Peyer's patch (tissue), 4 donors: ENCODE measurements around the gene TCEANC.

Source experiments
- POLR2A ChIP-seq, 2 donors: fragments of 450-650 bp; IDR thresholded peaks; one replicate each; pipeline ENCODE4 v1.5.1; 2017; ENCODE audit warnings: antibody characterized with exemption in 2 of 2, mild to moderate bottlenecking in 2 of 2, moderate library complexity in 2 of 2
- TF ChIP-seq, protein P1 (sequence below), 6 experiments: fragments of 450-650 bp in 4 of 6; fragments of 200-600 bp in 2 of 6; sonication (generic) in 1 of 6; IDR thresholded peaks; one replicate each; pipeline ENCODE4 v1.5.1; 2017 to 2019; ENCODE audit warnings: antibody characterized with exemption in 6 of 6, mild to moderate bottlenecking in 3 of 6, moderate library complexity in 1 of 6

GRCh38 chrX:13651150-13651549 lies 1.8 kb upstream of the TCEANC start:
- TF ChIP-seq, protein P1, sequence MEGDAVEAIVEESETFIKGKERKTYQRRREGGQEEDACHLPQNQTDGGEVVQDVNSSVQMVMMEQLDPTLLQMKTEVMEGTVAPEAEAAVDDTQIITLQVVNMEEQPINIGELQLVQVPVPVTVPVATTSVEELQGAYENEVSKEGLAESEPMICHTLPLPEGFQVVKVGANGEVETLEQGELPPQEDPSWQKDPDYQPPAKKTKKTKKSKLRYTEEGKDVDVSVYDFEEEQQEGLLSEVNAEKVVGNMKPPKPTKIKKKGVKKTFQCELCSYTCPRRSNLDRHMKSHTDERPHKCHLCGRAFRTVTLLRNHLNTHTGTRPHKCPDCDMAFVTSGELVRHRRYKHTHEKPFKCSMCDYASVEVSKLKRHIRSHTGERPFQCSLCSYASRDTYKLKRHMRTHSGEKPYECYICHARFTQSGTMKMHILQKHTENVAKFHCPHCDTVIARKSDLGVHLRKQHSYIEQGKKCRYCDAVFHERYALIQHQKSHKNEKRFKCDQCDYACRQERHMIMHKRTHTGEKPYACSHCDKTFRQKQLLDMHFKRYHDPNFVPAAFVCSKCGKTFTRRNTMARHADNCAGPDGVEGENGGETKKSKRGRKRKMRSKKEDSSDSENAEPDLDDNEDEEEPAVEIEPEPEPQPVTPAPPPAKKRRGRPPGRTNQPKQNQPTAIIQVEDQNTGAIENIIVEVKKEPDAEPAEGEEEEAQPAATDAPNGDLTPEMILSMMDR (IDR thresholded peaks at IDR 0.05) = no peak
- TF ChIP-seq POLR2A (IDR thresholded peaks at IDR 0.05) = no peak
